HG02571 (cell line): ENCODE results near the gene RTN4R.

Source experiments
- ATAC-seq: cut with Tn5 transposase; IDR thresholded peaks from one replicate; pipeline ENCODE4 v1.9.1; 2021; ENCODE audit warnings: mild to moderate bottlenecking, moderate library complexity; ENCODE audit not compliant: unreplicated experiment

RTN4R gene

DNA sequence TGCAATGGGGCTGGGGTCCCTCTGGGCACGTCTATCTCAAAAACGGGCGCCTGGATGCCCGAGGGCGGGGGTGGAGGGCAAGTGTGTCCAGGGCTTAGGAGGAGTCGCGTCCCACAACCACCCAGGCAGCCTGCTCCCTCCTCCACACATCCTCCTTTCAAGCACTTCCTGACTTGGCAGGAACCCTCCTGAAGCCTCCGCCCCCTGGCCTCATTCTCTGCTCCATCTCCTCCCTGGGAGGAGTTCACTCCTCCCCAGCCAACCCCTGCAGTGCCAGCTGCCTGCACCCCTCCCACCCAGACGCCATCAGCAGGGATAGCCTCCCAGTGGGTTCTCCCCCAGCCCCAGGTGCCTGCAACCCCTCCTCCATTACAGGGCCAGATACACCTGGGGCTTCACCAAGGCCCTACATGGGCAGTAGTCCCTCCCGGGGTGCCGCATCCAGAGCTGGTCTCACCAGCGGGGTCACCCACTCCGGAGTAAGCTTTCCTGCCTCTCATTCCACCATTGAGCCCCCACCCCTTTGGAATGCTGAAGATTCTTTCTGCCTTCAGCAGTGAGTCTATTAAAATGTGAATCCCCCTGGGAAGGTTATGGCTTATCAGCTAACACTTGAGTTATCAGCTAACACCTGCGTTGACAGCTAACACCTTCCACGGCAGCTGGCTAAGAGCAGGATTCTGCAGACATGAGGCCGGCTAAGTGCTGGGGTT, 24.4 kb downstream of the RTN4R start:
- ATAC-seq, result no peak

DNA sequence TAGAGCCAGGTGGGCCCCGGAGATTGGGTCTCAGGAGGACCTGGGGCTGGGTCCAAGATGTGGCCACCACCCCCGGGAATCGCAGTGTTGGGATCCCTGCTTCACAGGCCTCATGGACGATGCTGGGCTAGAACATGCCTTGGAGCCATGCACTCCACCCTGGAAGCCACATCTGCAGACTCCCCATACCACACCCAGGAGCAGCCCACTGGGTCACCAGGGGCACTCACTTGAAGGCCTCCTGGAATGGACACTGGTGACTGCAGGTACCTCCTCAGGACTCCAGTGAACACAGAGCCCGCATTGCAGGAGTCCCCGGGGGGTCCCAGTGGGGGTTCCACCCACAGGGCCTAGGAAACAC, 25.0 kb downstream of the RTN4R start:
- no peak for ATAC-seq

DNA sequence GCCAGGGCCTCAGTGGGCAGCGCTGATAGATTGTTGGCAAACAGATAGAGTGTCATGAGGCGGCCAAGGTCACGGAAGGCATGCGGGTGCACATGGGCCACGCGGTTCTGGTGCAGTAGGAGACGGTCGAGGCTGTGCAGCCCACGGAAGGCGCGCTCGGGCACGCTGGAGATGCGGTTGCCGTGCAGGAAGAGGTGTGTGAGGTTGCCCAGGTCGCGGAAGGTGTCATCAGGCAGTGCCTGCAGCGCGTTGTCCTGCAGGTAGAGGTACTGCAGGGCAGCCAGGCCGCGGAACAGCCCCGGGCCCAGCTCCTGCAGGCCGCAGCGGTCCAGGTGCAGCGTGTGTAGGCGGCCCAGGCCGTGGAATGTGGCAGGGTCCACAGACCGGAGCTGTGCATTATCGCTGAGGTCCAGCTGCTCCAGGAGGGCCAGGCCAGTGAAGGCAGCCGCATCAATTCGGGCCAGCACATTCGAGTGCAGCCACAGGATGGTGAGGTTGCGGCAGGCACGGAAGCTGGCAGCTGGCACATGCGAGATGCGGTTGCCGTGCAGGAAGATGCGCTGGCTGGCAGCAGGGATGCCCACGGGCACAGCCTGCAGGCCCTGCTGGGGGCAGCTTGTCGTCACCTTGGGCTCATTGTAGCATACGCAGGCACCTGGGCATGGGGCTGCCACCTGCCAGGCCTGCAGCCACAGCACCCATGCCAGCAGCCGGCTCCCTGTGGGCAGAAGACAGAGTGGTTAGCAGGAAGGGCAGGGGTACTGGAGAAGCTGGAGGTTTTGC, 25.5 kb downstream of the RTN4R start:
- no peak for ATAC-seq

DNA sequence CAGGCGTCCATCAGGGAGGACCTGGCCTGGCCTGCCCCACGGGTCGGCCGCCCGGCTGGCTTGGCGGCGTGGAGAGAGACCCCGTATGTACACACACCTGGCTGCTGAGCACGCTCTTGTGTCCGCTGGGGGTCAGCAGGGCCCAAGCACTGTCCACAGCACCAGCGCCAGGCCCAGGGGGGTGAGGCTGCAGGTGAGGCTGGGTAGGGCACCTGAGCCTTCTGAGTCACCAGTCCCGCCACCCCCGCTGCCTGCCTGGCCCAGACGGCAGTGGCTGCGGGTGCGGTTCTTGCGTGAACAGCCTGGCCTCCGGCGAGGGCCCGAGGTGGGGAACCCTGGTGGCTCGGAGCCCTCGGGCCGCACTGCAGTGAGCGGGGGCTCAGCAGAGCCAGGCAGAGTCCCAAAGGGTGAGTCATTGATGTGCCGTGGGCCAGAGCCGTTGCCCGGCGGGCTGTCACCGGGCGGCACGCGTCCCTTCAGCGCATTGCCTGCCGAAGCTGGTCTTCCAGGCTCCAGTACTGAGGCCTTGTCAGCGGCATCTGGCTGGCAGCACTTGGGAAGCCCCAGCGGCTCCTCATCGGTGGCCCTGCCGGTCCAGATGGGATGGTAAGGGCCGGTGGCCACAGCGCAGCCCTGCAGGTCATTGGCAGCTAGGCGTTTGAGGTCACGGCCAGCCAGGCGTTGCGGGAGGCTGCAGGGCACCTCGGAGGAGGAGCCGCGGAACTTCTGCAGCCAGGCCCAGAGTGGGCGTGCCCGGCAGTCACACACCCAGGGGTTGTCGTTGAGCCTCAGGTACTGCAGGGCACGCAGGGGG, 26.3 kb downstream of the RTN4R start:
- no peak for ATAC-seq

DNA sequence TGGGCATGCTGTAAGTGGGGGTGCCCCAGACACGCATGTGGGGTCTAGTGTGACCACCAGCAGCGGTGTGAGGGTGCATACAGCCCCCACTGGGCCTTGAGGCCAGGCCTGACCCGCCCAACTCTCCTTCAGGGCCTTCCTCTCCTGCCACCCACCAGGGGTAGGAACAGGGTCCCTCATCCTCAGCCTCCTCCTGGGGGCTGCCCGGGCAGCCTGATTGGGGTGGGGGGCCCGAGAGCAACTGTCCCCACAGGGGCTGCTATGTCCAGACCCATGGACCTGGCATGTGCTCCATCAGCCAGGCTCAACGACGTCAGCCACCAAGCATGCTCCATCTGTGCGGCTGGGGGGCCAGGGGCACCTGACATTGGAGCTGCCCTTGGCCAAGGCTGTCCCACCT, 27.2 kb downstream of the RTN4R start:
- ATAC-seq, result no peak

DNA sequence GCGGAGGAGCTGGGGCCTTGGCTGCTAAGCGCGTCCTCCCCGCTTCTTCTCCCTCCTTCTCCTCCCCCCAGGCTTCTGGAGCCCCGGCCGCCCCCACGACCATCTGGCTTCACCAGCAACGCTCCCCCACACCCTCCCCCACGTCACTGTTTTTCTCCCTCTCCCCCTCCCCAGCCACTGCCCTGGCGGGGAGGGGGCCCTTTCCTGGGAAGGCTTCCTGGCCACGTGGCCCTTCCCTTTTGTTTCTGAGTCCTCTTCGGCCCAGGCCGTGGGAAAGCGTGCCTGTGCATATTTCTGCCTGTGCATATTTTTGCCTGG, 27.7 kb downstream of the RTN4R start:
- no peak for ATAC-seq

DNA sequence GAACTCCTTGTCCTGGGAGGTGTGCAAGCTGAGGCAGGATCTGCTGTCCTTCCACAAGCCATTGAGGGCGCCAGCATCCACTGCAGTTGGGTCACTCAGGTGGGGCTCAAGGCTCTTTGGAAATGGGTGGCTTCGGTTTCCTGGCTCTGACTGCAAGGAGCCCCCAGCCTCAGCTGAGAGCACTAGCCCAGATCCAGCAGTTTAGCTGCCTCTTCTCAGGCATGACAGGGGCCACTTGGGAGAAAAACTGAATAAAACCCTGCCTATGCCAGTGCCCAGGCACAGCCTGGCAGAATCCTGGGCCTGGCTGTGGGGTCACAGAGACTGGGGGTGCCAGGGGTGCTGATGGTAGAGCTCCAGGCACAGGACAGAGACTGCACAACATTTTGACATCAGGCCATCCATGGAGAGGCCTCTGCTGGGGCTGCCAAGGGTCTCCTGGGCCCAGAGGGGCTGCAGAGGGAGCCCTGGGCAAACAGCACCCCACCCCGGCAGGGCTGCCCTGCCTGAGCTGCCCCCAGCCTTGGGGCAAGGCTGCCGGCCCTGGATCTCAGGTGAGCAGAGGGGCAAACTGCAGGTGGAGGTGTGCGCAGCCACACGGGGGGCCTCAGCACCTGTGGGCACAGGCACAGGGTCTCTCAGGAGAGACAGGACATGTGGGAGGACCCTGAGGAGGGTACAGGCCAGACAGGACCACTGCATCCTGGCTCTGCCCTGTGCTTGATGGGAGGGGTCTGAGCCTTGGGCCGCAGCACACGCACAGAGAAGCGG, 28.3 kb downstream of the RTN4R start:
- no peak for ATAC-seq

DNA sequence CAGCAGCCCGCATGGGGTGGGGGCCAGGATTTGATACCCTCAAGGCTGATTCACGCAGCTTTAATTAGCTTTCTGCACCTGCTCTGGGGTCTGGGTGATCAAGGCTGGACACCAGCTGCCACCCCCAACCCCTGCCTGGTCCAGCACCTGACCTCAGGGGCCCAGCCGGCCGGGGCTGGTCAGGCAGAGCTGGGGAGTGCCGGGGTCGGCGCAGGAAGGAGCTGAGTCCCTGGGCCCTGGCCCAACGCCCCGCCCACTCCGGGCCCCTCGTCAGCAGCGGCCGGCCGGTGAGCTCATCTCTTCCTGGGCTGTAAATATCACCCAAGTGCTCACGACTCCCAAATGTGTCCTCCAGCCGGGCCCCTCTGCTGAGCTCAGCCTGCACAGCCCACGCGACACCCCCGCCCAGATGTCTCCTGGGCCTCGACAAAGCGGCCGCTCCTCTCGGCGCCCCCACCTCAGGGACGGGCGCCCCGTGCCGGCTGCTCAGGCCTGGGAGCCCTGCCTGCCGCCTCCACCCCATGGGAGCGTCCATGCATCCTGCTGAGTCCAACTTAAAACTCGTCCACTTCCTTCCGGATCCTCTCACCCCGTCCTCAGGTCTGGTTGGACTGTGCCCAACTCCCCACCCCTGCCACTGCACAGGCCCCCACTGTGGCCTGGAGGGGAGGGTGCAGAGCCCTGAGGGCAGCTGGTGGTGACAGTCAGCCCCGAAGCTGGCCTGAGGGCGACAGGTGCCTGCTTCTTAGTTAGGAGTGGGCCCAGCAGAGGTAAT, 29.0 kb downstream of the RTN4R start:
- ATAC-seq, result no peak

DNA sequence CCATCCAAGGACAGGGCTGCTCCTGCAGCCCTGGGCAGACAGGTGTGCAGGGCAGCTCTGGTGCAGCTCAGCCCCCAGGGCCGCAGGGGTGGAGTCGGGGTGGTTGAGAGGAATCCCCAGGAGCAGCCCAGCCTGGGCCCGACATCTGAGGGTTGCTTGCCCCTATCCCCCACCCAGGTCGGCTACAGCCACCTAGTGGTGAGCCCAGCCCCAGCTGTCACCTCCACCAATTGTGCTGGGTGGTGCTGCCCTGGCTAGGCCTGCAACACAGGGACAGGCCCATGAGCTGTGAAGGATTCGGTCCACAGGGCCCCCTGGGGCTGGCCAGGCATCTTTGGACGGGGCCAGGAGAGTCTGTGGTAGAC, 29.6 kb downstream of the RTN4R start:
- ATAC-seq, result no peak

DNA sequence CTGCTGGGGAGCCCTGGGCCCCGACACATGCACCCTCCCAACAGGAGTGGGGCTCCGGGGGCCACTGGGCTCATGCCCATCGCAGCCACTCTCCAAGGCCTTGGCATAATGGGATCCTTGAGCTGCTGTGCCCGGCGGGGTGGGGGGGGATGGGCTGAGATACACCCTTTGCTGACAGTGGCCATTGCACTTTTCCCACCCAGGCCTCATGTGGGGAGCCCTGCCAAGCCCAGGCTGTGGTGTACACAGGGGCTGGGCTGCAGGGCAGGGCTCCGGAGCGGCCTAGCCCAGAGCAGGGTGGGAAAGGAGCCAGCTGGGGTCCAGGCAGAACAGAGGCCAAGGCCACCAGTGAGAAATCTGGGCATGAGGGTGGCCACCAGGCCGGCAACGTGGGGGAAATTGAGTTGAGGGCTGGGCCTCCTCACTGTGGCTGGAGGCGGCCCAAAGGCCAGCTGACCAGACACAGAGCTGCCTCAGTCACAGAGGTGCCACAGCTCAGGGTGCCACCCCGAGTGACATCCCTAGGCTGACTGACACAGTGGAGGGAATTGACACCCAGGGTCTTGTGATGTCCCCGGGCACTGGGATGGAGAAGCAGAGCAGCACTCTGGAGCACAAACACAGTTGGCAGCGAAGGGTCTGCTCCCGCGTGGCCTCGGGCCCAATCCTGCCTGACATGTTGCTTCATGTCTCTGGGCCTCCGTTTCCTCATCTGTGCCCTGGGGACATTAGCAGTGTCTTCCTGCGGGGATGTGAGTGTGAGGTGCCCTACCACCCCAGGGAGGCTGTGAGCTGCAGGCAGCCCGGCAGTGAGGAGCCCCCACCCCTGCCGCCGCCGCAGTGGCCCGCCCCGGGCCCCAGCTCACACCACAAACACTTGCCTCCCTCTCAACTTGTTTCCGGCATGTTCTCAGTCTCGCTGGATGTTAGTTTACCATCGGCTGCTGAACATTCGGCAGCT, 30.4 kb downstream of the RTN4R start:
- no peak for ATAC-seq

DNA sequence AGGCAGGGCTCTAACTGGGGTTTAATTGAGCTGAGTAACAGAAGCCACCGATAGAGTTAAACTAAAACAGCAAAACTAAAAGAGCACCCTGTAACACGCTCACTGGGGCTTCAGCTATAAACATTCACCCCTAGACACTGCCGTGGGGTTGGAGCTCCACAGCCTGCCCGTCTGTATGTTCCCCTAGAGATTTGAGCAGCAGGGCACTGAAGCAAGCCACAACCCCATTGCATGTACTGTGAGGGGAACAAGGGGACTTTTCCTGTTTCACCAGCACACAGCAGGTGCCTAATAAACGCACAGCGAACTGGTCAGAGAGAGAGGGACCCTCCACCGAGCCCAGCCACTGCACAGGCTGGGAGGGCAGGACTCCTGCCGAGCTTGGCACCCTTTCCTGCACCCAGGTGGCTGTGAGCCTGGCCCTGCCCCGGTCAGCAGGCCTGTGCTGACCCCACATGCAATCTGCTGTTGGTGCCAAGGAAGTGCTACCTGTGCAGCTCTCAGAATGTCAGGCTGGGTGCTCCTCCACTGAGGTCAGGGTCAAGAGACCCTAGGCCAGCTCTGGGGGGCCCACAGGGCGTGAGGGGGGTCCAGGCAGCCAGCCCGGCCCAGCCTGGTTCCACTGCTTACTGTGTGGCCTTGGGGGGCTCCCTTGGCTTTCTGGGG, 31.9 kb downstream of the RTN4R start:
- no peak for ATAC-seq

DNA sequence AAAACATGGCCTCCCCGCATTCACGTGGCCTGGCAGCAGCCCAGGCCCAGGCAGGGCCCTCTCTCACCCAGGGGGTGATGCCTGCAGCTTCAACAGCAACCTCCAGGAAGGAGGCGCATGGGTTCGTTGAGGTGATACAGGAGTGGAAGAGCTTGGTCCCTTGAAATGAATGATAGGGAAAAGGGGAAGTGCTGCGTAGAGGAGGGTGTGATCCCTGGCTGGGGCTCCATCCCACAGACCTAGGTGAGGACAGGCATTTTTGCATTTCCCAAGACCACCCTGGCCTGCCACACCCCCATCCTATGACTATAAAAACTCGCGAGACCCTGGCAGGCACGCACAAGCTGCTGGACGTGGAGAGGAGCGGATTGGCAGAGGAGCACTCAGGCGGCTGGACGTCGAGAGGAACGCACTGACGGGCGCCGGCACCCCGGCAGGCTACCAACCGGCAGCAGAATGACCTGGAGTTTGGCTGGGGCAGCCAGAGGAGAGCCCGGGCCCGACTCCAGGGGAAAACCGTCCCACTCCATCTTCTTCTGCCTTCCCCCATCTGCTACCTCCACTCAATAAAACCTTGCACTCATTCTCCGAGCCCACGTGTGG, 32.6 kb downstream of the RTN4R start:
- no peak for ATAC-seq

DNA sequence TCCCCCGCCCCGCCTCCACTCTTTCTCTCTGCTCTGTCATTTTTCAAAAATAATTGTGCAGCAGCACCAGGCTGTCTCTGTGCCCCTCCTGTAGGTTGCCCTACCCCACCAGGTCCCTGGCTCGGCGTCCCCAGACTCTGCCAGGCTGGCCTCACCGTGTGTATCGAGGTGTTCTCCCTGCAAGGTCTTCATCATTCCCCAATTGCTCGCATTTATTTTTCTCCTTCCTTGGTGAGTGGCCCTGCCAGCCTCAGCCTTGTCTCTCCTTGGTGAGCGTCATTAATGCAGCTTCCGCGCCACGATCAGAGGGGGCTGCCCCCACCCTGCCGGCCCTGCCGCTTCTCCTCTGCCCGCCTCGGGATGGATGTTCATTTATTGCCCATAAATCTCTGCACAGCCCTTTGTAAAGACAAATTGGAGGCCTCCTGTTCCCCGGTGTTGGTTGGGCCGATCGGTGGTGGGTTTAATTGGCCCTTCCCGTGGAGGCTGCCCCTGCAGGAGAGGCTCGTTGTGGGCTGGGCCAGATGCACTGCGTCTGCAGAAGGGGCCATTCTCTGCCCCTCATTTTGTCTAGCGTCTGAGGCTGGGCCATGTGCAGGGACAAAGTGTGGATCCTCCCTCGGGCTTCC, 33.2 kb downstream of the RTN4R start:
- no peak for ATAC-seq

DNA sequence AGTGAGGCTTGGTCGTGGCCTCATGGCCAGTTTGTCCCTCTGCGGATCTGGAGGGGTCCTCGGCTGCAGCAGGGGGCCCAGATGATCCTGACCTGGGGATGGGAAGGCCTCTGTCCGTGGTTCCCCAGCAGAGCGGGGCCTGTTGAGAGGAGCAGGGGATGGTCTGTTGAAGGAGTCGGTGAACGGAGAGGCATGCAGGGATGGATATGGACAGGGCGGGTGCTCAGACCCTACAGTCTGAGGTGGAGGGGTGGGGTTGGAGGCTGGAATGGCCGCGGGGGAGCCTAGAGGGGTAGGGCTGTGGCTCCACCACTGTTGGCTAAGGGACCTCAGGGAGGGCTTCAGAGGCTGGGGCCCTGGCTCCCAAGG, 33.8 kb downstream of the RTN4R start:
- no peak for ATAC-seq

DNA sequence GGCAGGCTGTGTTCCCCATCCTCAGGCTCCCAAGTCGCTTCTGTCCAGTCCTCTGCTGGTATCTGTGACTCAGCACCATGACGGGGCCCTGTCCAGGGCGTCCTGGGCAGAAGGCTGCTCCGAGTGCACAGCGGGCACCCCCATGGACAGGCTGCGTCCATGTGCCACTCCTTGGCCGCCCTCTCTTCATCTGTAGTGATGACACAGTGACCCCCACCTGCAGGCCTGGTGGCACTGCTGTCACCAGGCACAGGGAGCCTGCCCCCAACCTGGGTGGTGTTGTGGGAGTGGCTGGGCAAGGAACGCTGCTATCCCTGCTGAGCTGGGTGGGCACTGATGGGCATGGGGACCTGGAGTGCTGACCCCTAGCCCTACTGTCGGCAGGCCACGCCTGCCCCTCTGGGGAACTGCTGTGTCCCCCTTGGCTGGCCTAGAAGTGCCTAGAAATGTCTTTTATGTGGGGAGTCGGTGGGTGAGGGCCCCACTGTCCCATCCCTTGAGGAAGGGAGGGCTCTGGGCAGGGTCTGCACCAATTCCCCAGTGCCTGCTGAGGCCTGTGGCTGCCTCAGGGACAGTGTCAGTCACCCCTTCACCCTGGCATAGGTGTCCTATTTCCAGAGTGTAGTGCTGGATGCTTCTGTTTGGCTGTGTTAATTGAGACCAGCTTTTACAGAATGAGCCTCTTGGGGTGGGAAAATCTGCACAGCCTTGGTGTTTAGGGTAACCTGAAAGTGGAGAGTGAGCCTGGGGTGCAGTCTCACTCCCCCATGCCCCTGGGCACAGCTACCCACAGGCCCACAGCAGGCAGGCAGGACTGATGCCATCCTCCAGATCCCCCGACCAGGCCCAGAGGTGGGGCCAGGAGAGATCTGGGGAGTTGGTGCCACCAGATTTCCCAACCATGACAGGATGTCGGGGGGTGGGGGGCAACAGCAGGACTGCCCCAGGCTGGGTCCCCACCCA, 34.5 kb downstream of the RTN4R start:
- ATAC-seq, result no peak

DNA sequence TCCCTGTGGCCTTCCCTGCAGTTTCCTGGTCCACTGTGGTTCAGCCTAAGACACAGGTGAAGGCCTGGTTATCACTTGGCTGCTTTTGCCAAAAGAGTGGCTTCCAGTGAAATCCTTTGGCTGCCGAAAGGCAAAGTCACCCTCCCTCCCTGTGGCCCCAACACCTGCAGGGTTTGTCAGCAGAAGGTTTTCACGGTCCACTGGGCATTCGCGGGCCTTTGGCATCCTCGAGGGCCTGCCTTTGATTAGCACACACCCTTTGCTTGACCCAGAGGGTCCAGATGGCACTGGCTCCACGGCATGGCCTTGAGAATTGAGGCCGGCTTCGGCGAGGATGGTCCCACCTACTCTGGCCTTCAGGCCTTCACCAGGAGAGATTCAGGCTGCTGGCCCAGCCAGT, 35.3 kb downstream of the RTN4R start:
- ATAC-seq, result no peak

DNA sequence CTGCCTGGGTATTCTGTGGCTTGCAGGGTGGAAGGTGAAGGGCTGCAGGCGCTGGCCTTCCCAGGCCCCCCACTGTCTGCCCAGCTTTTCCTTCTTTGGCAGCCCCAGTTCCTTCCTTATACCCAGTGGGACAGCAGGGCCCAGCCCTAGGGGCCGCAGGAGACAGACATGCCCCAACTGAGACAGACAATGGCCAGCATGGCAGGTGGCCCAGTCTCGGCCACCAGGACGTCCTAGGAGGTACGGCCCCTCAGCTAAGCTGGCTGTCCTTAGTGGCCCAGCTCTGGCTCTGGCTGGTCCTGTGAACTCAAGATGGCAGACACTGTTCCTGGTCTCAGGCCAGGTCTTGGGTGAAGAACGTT, 35.9 kb downstream of the RTN4R start:
- ATAC-seq, result no peak
